HL-60 (cell line): Measurements from ENCODE around the gene AMDHD2.
"Not testable (repeated sequence)": the region's sequence is repeated elsewhere in the genome, so short reads cannot be mapped to it uniquely, and the experiment has no call there.

Source experiments
- GABPA ChIP-seq: IDR thresholded peaks from 2 replicates; pipeline ENCODE4 v1.6.1; 2012; ENCODE audit warnings: low read depth
- POLR2AphosphoS5 ChIP-seq: IDR thresholded peaks from 2 replicates; pipeline ENCODE4 v1.6.1; 2012; ENCODE audit warnings: low read depth
- SPI1 ChIP-seq: IDR thresholded peaks from 2 replicates; pipeline ENCODE4 v1.6.1; 2012; ENCODE audit warnings: low read depth, mild to moderate bottlenecking, borderline replicate concordance
- TF ChIP-seq, protein P1 (sequence below): IDR thresholded peaks from one replicate; pipeline ENCODE4 v1.5.1; 2011; ENCODE audit warnings: low read length, control low read depth, inconsistent platforms; ENCODE audit not compliant: insufficient read depth
- TF ChIP-seq, protein P2 (sequence below): IDR thresholded peaks from 2 replicates; pipeline ENCODE4 v1.6.1; 2012; ENCODE audit warnings: low read depth; ENCODE audit not compliant: insufficient replicate concordance

DNA sequence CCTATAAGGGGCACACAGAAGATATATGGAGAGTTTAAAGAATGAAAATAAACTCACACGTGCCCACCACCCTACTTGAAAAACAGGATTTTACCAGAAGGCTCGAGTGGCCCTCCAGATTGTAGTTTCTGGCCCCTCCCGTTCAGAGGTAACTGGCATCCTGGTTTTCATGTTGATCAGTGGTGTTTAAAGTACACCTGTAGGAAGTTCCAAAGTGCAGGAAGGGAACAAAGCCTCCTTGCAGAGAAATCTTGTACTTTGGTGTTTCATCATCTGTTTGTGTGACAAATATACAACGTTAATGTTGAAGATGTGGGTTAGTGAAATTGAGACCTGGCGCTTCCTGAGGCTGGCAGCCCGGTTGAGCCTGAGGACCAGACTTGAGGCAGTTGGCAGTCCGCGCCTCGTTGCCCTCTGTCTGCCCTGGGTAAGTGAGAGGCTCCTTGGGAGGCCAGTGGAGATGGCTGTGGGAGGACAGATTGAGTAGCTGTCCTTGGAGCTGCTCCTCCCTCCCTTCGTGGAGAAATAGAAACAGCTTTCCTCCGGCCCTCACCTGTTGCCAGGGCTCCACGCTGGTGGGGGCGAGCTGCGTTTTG is 30.2 kb downstream of the AMDHD2 start:
- TF ChIP-seq, protein P1, sequence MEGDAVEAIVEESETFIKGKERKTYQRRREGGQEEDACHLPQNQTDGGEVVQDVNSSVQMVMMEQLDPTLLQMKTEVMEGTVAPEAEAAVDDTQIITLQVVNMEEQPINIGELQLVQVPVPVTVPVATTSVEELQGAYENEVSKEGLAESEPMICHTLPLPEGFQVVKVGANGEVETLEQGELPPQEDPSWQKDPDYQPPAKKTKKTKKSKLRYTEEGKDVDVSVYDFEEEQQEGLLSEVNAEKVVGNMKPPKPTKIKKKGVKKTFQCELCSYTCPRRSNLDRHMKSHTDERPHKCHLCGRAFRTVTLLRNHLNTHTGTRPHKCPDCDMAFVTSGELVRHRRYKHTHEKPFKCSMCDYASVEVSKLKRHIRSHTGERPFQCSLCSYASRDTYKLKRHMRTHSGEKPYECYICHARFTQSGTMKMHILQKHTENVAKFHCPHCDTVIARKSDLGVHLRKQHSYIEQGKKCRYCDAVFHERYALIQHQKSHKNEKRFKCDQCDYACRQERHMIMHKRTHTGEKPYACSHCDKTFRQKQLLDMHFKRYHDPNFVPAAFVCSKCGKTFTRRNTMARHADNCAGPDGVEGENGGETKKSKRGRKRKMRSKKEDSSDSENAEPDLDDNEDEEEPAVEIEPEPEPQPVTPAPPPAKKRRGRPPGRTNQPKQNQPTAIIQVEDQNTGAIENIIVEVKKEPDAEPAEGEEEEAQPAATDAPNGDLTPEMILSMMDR, result not testable (repeated sequence)
- TF ChIP-seq SPI1, POLR2AphosphoS5, GABPA: not testable (repeated sequence)
- TF ChIP-seq, protein P2, sequence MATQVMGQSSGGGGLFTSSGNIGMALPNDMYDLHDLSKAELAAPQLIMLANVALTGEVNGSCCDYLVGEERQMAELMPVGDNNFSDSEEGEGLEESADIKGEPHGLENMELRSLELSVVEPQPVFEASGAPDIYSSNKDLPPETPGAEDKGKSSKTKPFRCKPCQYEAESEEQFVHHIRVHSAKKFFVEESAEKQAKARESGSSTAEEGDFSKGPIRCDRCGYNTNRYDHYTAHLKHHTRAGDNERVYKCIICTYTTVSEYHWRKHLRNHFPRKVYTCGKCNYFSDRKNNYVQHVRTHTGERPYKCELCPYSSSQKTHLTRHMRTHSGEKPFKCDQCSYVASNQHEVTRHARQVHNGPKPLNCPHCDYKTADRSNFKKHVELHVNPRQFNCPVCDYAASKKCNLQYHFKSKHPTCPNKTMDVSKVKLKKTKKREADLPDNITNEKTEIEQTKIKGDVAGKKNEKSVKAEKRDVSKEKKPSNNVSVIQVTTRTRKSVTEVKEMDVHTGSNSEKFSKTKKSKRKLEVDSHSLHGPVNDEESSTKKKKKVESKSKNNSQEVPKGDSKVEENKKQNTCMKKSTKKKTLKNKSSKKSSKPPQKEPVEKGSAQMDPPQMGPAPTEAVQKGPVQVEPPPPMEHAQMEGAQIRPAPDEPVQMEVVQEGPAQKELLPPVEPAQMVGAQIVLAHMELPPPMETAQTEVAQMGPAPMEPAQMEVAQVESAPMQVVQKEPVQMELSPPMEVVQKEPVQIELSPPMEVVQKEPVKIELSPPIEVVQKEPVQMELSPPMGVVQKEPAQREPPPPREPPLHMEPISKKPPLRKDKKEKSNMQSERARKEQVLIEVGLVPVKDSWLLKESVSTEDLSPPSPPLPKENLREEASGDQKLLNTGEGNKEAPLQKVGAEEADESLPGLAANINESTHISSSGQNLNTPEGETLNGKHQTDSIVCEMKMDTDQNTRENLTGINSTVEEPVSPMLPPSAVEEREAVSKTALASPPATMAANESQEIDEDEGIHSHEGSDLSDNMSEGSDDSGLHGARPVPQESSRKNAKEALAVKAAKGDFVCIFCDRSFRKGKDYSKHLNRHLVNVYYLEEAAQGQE, result not testable (repeated sequence)
